Left hindlimb (tissue), 1 donor: ENCODE data around the gene TBC1D10B.
A peak's percentile ranks its signal among the peaks of the same experiment; 100 is the strongest.
"Not testable (repeated sequence)": the region's sequence is repeated elsewhere in the genome, so short reads cannot be mapped to it uniquely, and the experiment has no call there.

Experiments
- DNase-seq: peaks from one replicate; pipeline ENCODE4 v3.0.0-alpha.2; 2018

Gene TBC1D10B

GRCh38 chr16:30397776-30398660, 27.7 kb upstream of the TBC1D10B start:
- DNase-seq, result no peak

GRCh38 chr16:30397056-30397455, 26.8 kb upstream of the TBC1D10B start:
- no peak for DNase-seq

- not testable (repeated sequence) for DNase-seq
These were observed 26.3 kb upstream of the TBC1D10B start for GRCh38 chr16:30396627-30397026.

- DNase-seq, result no peak
These were observed 25.8 kb upstream of the TBC1D10B start for GRCh38 chr16:30395992-30396585.

GRCh38 chr16:30395155-30395991, 25.1 kb upstream of the TBC1D10B start, which contains the start of gene ZNF48:
Gene ZNF48, plus strand, starts transcription at chr16:30395420. Its CDS starts 375 bp downstream, at chr16:30395795.
- DNase-seq, result peak; percentile 92

- no peak for DNase-seq
These were observed 24.4 kb upstream of the TBC1D10B start for GRCh38 chr16:30394592-30395154.

- DNase-seq, result peak; percentile 78
These were observed 13.2 kb upstream of the TBC1D10B start for GRCh38 chr16:30383521-30383920.

- no peak for DNase-seq
These were observed 12.0 kb upstream of the TBC1D10B start, which contains the start of gene SEPTIN1 for GRCh38 chr16:30382111-30382881. Gene SEPTIN1, minus strand, starts transcription at chr16:30382561. Its CDS starts 19 bp downstream, at chr16:30382542.

- DNase-seq, result no peak
These were observed 11.2 kb upstream of the TBC1D10B start for GRCh38 chr16:30381291-30382041.

GRCh38 chr16:30380803-30381208, 10.5 kb upstream of the TBC1D10B start:
- DNase-seq, result no peak

- DNase-seq, result no peak
These were observed 9.9 kb upstream of the TBC1D10B start for GRCh38 chr16:30380072-30380802.

- DNase-seq, result no peak
These were observed 9.0 kb upstream of the TBC1D10B start for GRCh38 chr16:30379158-30379783.

GRCh38 chr16:30378236-30379157, 8.2 kb upstream of the TBC1D10B start:
- DNase-seq, result peak; percentile 99

GRCh38 chr16:30377812-30378235, 7.5 kb upstream of the TBC1D10B start:
- DNase-seq, result peak; percentile 95

- DNase-seq, result no peak
These were observed 6.9 kb upstream of the TBC1D10B start for GRCh38 chr16:30377050-30377811.

GRCh38 chr16:30376461-30376902, 6.2 kb upstream of the TBC1D10B start:
- no peak for DNase-seq

GRCh38 chr16:30375864-30376263, 5.6 kb upstream of the TBC1D10B start:
- DNase-seq, result no peak

- no peak for DNase-seq
These were observed 4.2 kb upstream of the TBC1D10B start, which contains the start of gene MYL11 for GRCh38 chr16:30374538-30374937. Gene MYL11, plus strand, starts transcription at chr16:30374802. Its CDS starts 56 bp downstream, at chr16:30374858.
